HepG2 (cell line): ENCODE measurements around the gene SSX1.
"Not testable (repeated sequence)": the region's sequence is repeated elsewhere in the genome, so short reads cannot be mapped to it uniquely, and the experiment has no call there.

ENCODE experiments used
- FOXA1 ChIP-seq, 2 experiments: fragments of 450-650 bp in 1 of 2; sonication (generic) in 1 of 2; formaldehyde crosslinking in 1 of 2; IDR thresholded peaks; 2 replicates each; pipeline versions ENCODE4 v1.4.0 to v1.6.1; 2016 to 2020; ENCODE audit warnings: missing genetic modification reagents in 1 of 2
- TF ChIP-seq, protein P1 (sequence below), 2 experiments: sonication (generic) in 1 of 2; formaldehyde crosslinking in 1 of 2; IDR thresholded peaks; 2 replicates each; pipeline versions ENCODE4 v1.5.1 to v1.6.1; 2011 to 2020; ENCODE audit warnings: borderline replicate concordance in 1 of 2, low read depth in 1 of 2, low read length in 1 of 2, mild to moderate bottlenecking in 1 of 2, missing genetic modification reagents in 1 of 2, moderate library complexity in 1 of 2

DNA sequence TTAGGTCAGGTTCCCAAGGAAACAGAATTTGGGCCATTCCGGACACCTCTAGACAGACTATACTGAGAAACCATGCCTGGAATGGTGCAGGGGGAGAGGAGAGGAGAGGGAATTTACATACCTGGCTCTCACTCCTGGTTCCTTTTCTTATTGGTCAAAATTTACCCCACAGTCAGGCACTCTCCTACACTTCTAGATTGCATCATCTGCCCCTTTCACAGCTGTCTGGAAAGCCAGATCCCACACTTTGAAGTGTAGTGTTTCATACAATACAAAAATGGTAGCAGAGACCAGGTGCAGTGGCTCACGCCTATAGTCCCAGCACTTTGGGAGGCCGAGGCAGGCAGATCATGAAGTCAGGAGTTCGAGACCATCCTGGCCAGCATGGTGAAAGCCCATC lies 31.0 kb upstream of the SSX1 start:
- TF ChIP-seq, protein P1, sequence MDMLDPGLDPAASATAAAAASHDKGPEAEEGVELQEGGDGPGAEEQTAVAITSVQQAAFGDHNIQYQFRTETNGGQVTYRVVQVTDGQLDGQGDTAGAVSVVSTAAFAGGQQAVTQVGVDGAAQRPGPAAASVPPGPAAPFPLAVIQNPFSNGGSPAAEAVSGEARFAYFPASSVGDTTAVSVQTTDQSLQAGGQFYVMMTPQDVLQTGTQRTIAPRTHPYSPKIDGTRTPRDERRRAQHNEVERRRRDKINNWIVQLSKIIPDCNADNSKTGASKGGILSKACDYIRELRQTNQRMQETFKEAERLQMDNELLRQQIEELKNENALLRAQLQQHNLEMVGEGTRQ (IDR thresholded peaks at IDR 0.05; ENCODE audit: low read depth, low read length), result not testable (repeated sequence)
- TF ChIP-seq, protein P1 (CRISPR knock-in tag; IDR thresholded peaks at IDR 0.05; ENCODE audit: borderline replicate concordance), result not testable (repeated sequence)
- not testable (repeated sequence) for TF ChIP-seq FOXA1 (IDR thresholded peaks at IDR 0.05); FOXA1 (CRISPR knock-in tag; IDR thresholded peaks at IDR 0.05)
